Activated CD4-positive, alpha-beta memory T cell treated with anti-CD3 and anti-CD28 coated beads for 36 hours (primary cell): Measurements from ENCODE around the gene GNG11. TPM values are rescaled to one million over a fixed set of nuclear protein-coding genes. Genes with fewer than 3 reads are reported as not detected.

Experiments
- CTCF ChIA-PET: fragments of 350-600 bp; sonication (Branson Sonifier 250); formaldehyde crosslinking; loops from one replicate; lab custom pipeline; 2021; ENCODE audit warnings: antibody characterized with exemption, inconsistent platforms; lab: Charles Lee
- POLR2A ChIA-PET: fragments of 350-600 bp; sonication (Branson Sonifier 250); formaldehyde crosslinking; loops from one replicate; lab custom pipeline; 2021; ENCODE audit warnings: antibody characterized with exemption; lab: Charles Lee
- DNase-seq: peaks from one replicate; pipeline ENCODE4 v3.0.0-alpha.2; 2020
- H3K27ac Mint-ChIP-seq: one replicate; pipeline ENCODE4 v1.8.0; 2021; ENCODE audit warnings: mixed read lengths
- H3K27me3 Mint-ChIP-seq: one replicate; pipeline ENCODE4 v1.8.0; 2021; ENCODE audit warnings: mixed read lengths
- H3K36me3 Mint-ChIP-seq: one replicate; pipeline ENCODE4 v1.8.0; 2021; ENCODE audit warnings: mixed read lengths
- H3K4me1 Mint-ChIP-seq: one replicate; pipeline ENCODE4 v1.8.0; 2021; ENCODE audit warnings: low read depth, mixed read lengths
- H3K4me3 Mint-ChIP-seq: one replicate; pipeline ENCODE4 v1.8.0; 2021; ENCODE audit warnings: mild to moderate bottlenecking, mixed read lengths
- H3K9me3 Mint-ChIP-seq: one replicate; pipeline ENCODE4 v1.8.0; 2021; ENCODE audit warnings: mixed read lengths
- intact Hi-C: fragments of 100-400 bp; cut with micrococcal nuclease; formaldehyde crosslinking; loops from one replicate; pipeline ENCODE4 v1.15.1; 2023
- total RNA-seq, 2 experiments: library from RNA; stranded (reverse); gene quantifications; one replicate each; pipeline ENCODE4 v1.2.3, GENCODE V29; 2021

Gene GNG11
- total RNA-seq, 2 experiments from 2014 or later, result not detected

DNA sequence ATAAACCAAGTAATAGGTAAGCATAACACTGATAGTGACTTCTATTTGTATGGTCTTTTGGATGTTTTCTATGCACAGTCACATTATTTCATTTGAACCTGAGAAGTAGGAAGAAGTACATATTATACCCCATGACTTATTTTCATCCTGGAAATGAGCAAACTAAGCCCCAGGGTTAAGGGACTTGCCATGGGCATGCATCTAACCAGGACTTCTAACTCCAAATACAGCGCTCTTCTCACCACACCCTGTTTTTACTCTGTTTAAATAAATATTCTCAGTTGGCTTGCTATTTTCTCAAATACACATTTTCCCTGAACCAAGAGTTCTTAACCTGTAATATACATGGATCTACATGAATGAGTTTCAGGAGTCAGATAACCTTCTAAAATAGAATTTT, 16.3 kb downstream of the GNG11 start:
- intact Hi-C loops, result no loop called here
- Mint-ChIP-seq H3K27ac (no peak overlapping the region), H3K9me3 (no peaks in the 10 kb centered on the region), H3K36me3 (no peaks in the 10 kb centered on the region), H3K27me3 (no peaks in the 10 kb centered on the region), H3K4me3 (no peak overlapping the region), H3K4me1 (no peaks in the 10 kb centered on the region)
- ChIA-PET CTCF (no interaction called here), POLR2A (no interaction called here)
- no peak for DNase-seq

DNA sequence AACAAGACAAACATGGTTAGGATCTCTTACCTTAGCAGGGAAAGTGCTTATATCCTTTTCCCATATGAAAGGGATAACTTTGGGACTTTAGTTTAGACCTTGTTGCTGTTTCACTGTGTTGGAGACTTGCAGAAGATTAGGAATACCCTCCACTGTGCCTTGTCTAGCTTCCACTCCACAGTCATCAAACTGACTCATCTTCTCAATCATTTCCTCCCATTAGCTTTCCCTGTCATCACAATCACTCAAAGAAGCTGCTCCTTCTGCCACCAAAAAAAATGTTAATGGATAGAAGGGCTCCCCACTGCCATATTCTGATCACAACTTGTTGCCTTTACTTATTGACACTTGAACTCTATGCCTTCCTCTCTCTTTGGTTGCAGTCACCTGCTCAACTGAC, 16.8 kb downstream of the GNG11 start:
- Mint-ChIP-seq H3K4me3 (no peak overlapping the region), H3K27me3 (no peaks in the 10 kb centered on the region), H3K9me3 (no peaks in the 10 kb centered on the region), H3K36me3 (no peaks in the 10 kb centered on the region), H3K27ac (no peak overlapping the region), H3K4me1 (no peaks in the 10 kb centered on the region)
- no peak for DNase-seq
- ChIA-PET POLR2A (no interaction called here), CTCF (no interaction called here)
- intact Hi-C loops, result no loop called here

DNA sequence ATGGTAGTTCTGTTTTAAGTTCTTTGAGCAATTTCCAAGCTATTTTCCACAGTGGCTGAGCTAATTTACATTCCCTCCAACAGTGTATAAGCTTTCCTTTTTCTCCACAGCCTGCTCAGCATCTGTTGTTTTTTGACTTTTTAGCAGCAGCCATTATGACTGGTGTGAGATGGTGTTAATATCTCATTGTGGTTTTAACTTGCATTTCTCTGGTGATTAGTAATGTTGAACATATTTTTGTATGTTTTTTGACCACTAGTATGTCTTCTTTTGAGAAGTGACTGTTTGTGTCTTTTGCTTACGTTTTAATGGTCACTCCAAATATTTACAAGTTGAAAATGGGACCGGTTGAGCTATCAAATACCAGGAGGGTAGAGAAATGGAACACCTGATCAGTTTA, 20.4 kb downstream of the GNG11 start:
- ChIA-PET CTCF (interaction anchor here (1.3 kb wide), 1 partner anchor 41 kb away, joined by 4 read pairs; no protein-coding TSS in a partner anchor), POLR2A (no interaction called here)
- no peaks in the 10 kb centered on the region for H3K9me3 Mint-ChIP-seq
- H3K36me3 Mint-ChIP-seq, result no peaks in the 10 kb centered on the region
- no peaks in the 10 kb centered on the region for H3K27me3 Mint-ChIP-seq
- no peak overlapping the region for H3K27ac Mint-ChIP-seq
- no peak for DNase-seq
- H3K4me1 Mint-ChIP-seq, result no peaks in the 10 kb centered on the region
- H3K4me3 Mint-ChIP-seq, result no peak overlapping the region
- intact Hi-C loops, result no loop called here

DNA sequence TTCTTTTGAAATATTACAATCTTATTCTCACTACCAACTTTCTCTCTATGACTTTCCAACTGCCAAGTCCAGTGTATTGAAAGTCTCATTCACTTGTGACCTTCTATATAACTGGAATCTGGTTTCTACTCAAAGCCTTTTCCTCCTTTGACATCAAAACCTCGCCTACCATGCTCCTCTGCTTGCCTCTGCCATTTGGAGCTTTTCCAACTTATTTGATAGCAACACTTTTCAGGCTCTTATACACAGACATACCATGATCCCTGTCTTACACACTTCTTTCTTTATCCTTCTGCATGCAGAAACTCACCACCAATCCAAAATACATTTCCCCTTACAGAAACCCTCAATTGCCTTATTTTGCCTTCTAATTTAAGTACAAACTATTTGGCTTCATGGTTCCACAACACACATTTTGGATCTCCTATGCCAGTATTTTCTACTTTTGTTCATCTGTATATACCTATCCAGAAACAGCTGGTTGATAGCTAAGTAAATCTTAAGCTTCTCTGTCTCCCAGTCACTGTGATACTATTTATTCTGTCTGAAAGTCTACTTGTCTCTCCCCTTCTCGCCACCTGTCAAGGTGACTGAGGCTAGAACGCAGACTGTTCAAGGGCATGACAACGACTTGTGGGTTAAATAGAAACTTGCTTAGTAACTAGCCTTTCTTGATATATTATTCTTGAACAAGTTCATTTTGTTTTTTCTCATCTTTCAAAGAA, 22.4 kb downstream of the GNG11 start:
- POLR2A ChIA-PET, result no interaction called here
- DNase-seq, result no peak
- Mint-ChIP-seq H3K4me3 (no peak overlapping the region), H3K27ac (no peak overlapping the region), H3K4me1 (no peaks in the 10 kb centered on the region), H3K9me3 (no peaks in the 10 kb centered on the region), H3K36me3 (no peaks in the 10 kb centered on the region), H3K27me3 (peaks cover 1% of the 10 kb centered on the region)
- CTCF ChIA-PET, result no interaction called here
- intact Hi-C loops, result no loop called here

DNA sequence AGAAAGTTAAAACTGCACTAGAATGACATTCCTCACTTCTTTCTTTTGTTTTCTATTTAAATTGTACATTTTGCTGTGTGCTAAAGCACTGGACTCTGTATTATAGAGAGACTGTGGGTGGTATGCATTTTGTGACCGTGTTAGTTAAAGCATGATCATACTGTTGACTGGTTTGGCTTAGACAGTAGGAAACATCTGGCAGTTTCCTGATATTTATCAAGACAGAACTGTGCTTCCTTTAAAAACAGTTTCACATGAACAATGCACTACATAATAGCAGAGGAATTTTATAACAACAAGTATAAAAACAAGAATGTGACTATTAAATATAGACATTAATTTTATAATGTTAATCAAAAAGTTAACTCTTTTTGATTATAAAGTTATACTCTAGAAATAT, 23.1 kb downstream of the GNG11 start:
- Mint-ChIP-seq H3K9me3 (no peaks in the 10 kb centered on the region), H3K27ac (no peak overlapping the region), H3K4me1 (no peaks in the 10 kb centered on the region), H3K4me3 (no peak overlapping the region), H3K27me3 (peaks cover 1% of the 10 kb centered on the region), H3K36me3 (no peaks in the 10 kb centered on the region)
- intact Hi-C loops, result no loop called here
- no peak for DNase-seq
- ChIA-PET CTCF (no interaction called here), POLR2A (no interaction called here)

DNA sequence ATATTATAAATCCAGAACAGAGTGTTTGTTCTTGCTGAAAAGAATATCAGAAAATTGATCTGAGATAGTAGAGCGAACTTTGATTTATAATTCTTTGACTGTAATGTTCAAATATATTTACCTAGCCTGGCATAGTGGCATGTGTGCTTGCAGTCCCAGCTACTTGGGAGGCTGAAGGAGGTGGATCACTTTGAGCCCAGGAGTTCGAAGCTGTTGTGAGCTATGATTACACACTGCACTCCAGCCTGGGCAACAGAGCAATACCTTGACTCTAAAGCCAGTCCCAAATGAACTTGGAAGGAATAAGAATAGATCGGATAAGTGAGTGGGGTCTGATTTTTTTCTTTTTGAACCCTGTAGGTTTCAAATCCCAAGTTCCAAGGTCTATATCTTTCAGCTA, 23.5 kb downstream of the GNG11 start:
- DNase-seq, result no peak
- ChIA-PET POLR2A (no interaction called here), CTCF (no interaction called here)
- Mint-ChIP-seq H3K36me3 (no peaks in the 10 kb centered on the region), H3K27ac (no peak overlapping the region), H3K27me3 (peaks cover 1% of the 10 kb centered on the region), H3K4me3 (no peak overlapping the region), H3K4me1 (no peaks in the 10 kb centered on the region), H3K9me3 (no peaks in the 10 kb centered on the region)
- intact Hi-C loops, result no loop called here

DNA sequence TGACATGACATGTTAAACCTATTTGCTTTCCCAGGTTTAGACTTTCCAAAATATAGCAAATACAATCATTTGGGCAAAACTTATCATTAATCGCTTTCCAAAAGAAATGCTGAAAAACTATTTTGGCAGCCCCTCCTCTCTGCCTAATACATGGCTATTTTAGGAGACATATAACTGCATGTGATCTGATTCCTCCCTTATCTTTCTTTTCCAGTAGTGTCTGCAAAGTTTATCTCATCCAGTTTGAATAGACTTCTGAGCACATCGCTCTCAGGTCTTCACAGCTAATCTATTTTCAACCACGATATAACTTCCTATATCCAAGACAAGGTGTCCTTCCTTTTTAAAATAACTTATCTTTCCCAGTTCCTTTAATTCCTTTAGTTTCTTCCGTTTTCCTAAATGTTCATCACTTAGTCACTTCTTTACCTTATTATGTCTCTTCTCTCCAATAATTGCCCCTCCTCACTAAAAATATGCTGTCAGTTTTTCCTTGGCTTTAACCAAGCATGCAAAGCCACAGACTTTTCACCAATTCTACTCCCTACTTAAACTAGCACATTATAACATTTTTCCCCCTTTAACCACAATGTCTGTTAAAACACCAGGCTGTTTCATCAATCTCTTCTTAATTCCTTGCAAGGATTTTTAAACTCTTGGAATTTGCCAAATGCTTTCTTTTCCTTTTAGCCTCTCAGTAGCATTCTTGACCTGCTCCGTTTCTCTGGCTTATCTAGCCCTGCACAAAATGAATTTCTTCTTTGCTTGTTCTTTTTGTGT, 24.4 kb downstream of the GNG11 start:
- CTCF ChIA-PET, result no interaction called here
- Mint-ChIP-seq H3K27ac (no peak overlapping the region), H3K4me3 (no peak overlapping the region), H3K4me1 (no peaks in the 10 kb centered on the region), H3K36me3 (no peaks in the 10 kb centered on the region), H3K27me3 (peaks cover 1% of the 10 kb centered on the region), H3K9me3 (no peaks in the 10 kb centered on the region)
- intact Hi-C loops, result no loop called here
- POLR2A ChIA-PET, result no interaction called here
- no peak for DNase-seq

DNA sequence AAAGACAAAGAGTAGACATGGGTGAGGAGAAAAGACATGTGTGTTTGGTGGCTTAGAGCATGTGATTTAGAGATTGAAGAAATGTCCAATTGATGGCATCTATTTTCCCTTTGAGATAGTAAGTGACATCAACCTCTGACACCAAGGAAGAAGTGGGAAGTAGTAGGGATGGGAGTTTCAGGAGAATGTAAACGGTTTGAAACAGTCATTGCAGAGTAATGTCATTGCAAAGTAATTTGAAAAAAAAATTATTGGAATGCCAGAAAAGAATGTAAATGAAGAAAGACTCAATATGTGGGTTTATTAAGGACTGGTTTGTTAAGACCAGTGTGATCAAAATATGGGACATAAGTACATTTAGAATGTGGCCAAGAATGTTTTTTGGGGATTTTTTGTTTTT, 26.6 kb downstream of the GNG11 start:
- no peak overlapping the region for H3K4me3 Mint-ChIP-seq
- no peaks in the 10 kb centered on the region for H3K9me3 Mint-ChIP-seq
- no peaks in the 10 kb centered on the region for H3K4me1 Mint-ChIP-seq
- no peaks in the 10 kb centered on the region for H3K36me3 Mint-ChIP-seq
- intact Hi-C loops, result no loop called here
- DNase-seq, result no peak
- CTCF ChIA-PET, result no interaction called here
- peaks cover 1% of the 10 kb centered on the region for H3K27me3 Mint-ChIP-seq
- POLR2A ChIA-PET, result no interaction called here
- no peak overlapping the region for H3K27ac Mint-ChIP-seq

DNA sequence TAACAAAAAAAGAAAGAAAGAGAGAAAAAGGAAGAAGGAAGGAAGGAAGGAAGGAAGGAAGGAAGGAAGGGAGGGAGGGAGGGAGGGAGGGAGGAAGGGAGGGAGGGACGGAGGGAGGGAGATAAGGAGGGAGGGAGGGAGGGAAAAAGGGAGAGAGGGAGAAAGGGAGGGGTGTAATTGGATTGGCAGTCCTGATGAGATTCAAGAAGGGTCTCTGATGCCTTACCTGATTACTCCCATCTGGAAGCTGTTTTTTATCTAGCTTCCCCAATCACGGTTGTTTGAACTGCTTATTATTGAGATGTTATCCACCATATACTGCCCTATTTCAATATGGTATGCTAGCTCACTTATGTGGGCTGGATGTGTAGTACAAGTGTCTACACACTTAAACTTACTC, 27.3 kb downstream of the GNG11 start:
- no peaks in the 10 kb centered on the region for H3K9me3 Mint-ChIP-seq
- no peaks in the 10 kb centered on the region for H3K4me1 Mint-ChIP-seq
- CTCF ChIA-PET, result no interaction called here
- no peak overlapping the region for H3K27ac Mint-ChIP-seq
- intact Hi-C loops, result no loop called here
- no peak for DNase-seq
- no peaks in the 10 kb centered on the region for H3K36me3 Mint-ChIP-seq
- peaks cover 1% of the 10 kb centered on the region for H3K27me3 Mint-ChIP-seq
- H3K4me3 Mint-ChIP-seq, result no peak overlapping the region
- POLR2A ChIA-PET, result no interaction called here

DNA sequence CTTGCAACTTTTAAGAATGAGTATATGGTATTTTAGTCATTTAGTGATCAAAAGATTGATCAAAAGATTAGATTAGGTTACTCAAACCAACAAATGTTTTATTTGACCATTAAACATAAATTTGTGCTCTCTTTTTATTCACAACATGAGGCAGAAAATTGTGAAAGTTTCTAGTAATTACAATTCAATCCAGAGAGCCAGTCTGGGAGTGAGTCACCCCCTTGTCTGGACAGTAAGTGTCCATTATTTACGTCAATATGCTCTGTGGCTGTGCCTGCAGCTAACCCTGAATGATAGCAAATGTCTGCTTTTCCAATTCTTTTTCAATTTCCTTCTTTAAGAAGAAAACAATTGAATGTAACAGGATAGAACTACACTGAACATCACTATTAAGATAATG, 27.9 kb downstream of the GNG11 start:
- Mint-ChIP-seq H3K9me3 (no peaks in the 10 kb centered on the region), H3K27me3 (peaks cover 1% of the 10 kb centered on the region), H3K36me3 (no peaks in the 10 kb centered on the region), H3K27ac (no peak overlapping the region), H3K4me1 (no peaks in the 10 kb centered on the region), H3K4me3 (no peak overlapping the region)
- no peak for DNase-seq
- POLR2A ChIA-PET, result no interaction called here
- intact Hi-C loops, result no loop called here
- CTCF ChIA-PET, result no interaction called here

DNA sequence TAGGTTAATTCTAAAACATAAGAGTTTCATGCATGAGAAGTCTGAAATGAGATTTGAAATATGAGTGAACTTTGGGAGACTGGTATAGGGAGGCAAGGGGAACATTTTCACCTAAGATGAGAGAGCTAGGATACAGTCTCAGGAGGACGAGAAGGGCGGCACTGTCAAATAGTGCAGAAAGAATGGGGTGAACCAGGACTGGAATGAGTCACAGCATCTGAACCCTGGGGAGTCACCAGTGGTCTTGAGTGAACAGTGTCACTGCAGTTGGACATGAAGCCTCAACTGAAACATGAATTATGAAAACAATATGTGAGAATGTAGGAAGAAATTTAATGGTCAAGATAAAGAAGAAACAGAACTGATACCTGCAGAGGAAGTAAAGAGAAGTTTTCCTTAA, 33.8 kb downstream of the GNG11 start:
- H3K4me3 Mint-ChIP-seq, result no peak overlapping the region
- intact Hi-C loops, result no loop called here
- ChIA-PET CTCF (no interaction called here), POLR2A (no interaction called here)
- DNase-seq, result no peak
- H3K4me1 Mint-ChIP-seq, result no peaks in the 10 kb centered on the region
- H3K36me3 Mint-ChIP-seq, result no peaks in the 10 kb centered on the region
- no peaks in the 10 kb centered on the region for H3K9me3 Mint-ChIP-seq
- no peaks in the 10 kb centered on the region for H3K27me3 Mint-ChIP-seq
- H3K27ac Mint-ChIP-seq, result no peak overlapping the region

DNA sequence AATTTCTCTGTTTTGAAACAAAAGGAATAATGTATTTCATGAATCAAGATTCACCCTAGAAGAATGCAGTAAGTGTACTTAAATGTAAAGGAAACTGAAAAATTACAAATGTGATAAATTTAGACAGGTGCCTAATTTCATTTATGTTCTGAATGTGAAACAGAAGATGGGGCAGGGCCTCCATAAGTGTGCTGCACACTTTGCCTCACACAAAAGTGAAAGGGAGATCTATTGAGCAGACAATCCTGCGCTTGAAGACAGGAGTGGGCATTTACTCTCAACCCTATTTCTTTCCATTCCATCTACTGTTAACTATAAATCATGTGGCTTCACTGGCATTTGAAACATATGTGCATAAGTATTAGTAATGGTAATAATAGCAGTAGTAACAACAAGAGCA, 36.2 kb downstream of the GNG11 start:
- no peaks in the 10 kb centered on the region for H3K27me3 Mint-ChIP-seq
- no peak overlapping the region for H3K27ac Mint-ChIP-seq
- no peaks in the 10 kb centered on the region for H3K9me3 Mint-ChIP-seq
- intact Hi-C loops, result no loop called here
- CTCF ChIA-PET, result no interaction called here
- no peak overlapping the region for H3K4me3 Mint-ChIP-seq
- POLR2A ChIA-PET, result no interaction called here
- DNase-seq, result no peak
- no peaks in the 10 kb centered on the region for H3K36me3 Mint-ChIP-seq
- no peaks in the 10 kb centered on the region for H3K4me1 Mint-ChIP-seq

DNA sequence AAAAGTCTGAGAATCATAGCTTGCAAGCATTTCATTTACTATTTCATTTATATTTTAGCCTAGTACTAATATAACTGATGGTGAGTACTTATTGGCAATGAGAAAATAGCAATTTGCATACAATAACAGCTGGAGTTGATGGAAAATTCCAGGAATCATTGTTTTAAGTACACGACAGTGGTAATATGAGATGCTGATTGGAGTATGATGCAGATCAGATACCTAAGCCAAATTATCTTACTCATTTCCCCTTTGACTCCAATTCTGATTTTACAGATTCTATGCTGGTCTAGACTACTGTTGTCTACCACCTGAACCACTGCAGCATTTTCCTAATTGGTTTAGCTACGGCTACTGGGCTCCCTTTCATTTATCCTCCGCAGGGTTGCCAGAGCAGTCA, 36.7 kb downstream of the GNG11 start:
- Mint-ChIP-seq H3K4me3 (no peak overlapping the region), H3K9me3 (no peaks in the 10 kb centered on the region), H3K27me3 (no peaks in the 10 kb centered on the region), H3K36me3 (no peaks in the 10 kb centered on the region), H3K4me1 (no peaks in the 10 kb centered on the region), H3K27ac (no peak overlapping the region)
- intact Hi-C loops, result no loop called here
- ChIA-PET CTCF (no interaction called here), POLR2A (no interaction called here)
- no peak for DNase-seq
